HG03457 (cell line): ENCODE results near the gene RAVER1.
"Not testable (repeated sequence)": the region's sequence is repeated elsewhere in the genome, so short reads cannot be mapped to it uniquely, and the experiment has no call there.

ENCODE experiments used
- ATAC-seq: cut with Tn5 transposase; IDR thresholded peaks from one replicate; pipeline ENCODE4 v1.9.1; 2021; ENCODE audit warnings: moderate number of reproducible peaks; ENCODE audit not compliant: unreplicated experiment

The RAVER1 gene

DNA sequence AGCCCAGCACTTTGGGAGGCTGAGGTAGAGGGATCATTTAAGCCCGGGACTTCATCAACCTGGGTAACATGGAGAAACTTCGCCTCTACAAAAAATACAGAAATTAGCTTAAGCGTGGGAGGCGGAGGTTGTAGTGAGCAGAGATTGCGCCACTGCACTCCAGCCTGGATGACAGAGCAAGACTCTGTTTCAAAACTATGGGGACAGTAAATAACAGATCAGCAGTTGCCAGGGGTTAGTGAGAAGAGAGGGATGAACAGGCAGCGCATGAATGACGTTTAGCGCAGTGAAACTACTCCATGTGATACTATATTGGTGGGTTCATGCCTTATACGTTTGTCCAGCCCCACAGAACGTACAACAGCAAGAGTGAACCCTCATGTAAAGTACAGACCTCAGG is 13.2 kb upstream of the RAVER1 start:
- ATAC-seq = no peak

DNA sequence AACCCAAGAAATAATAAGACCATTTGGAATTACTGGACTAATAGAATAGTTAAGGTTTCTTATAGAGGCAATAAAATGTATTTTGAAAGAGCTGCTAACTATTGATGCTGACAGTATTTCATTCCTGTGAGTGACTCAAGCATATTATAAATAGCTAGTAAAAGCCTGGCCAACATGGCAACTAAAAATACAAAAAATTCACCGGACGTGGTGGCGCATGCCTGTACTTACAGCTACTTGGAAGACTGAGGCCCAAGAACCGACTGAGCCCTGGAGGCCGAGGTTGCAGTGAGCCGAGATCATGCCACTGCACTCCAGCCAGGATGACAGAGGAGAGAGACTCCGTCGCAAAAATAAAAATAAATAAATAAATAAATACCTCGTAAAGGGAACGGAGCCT is 11.5 kb upstream of the RAVER1 start:
- no peak for ATAC-seq

DNA sequence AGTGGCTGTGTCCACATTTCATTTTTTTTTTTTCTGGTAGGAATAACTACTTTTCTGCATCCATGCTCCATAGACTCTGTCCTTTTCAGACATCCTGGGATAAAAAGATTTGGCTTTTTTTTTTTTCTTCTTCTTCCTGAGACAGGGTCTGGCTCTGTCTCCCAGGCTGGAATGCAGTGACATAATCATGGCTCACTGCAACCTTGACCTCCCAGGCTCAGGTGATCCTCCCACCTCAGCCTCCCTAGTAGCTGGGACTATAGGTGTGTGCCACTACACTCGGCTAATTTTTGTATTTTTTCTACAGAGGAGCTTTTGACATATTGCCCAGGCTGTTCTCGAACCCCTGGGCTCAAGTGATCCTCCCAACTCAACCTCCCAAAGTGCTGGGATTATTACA is 10.2 kb upstream of the RAVER1 start:
- no peak for ATAC-seq

DNA sequence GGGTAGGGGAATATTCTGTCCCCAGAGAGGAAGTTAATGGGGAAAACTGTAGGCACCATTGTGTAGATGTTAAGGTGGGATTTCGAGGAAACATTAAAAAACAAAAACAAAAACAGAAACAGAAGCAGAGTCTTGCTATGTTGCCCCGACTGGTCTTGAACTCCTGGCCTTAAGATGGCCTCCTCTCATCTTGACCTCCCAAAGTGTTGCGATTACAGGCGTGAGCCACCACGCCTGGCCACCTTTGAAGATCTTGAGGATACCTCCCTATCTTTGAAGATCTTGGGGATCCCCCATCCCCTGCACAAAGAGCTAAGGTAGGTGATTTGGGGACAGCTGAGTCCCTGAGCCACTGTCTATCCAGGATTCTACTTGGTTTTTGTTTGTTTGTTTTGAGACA is 6.6 kb upstream of the RAVER1 start:
- no peak for ATAC-seq

DNA sequence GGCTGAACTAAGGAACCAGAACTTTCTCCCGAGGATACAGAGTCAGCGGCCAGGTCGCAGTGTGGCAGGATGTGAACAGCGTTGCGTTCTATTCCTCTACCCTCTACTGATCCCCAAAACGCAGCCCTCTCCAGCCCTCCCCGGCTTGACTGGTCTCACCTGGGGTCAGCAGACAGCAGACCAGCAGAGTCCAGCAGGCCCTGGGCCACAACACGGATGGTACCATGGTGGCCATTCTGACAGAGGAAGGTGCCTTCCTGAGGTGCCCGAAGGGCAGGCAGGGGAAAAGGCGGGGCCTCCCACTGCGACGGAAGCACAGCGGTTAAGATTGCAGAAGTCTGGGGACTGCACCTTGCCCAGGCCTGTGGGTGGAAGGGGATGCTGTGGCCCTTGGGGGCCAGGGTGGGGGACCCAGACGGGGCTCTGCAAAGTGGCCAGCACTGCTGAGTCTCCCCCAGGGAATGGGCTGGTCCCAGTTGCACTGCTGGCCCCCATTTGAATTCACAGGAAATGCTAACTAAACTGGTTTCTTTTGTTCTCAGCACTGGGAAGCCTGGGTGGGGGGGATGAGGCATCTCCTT is 6.1 kb upstream of the RAVER1 start, which contains the start of gene ICAM3:
ICAM3 (minus strand) TSS at position 245 of the 581 bp plus-strand sequence; CDS start at position 235, 10 bp downstream.
- ATAC-seq = no peak

DNA sequence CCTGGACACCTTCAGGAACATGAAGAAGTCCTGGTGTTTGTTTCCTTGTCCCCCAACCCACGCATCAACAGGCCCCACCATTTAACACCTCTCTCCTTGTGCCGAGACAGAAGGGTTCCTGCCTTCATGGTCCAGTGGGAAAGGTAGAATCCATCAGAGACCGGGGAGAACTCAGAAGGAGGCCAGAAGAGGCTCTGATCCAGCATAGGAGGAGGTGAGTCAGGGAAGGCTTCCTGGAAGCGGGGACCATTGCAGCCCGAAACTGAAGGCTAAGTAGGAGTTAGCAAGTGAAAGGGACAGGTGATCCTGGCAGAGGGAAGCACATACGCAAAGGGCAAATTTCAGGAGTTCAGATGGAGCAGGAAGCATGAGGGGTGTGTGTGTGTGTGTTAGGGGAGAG is 5.6 kb upstream of the RAVER1 start:
- no peak for ATAC-seq

GRCh38 chr19:10336725-10337124 is 3.4 kb upstream of the RAVER1 start:
- not testable (repeated sequence) for ATAC-seq

GRCh38 chr19:10335352-10335985 is 2.1 kb upstream of the RAVER1 start:
- no peak for ATAC-seq

DNA sequence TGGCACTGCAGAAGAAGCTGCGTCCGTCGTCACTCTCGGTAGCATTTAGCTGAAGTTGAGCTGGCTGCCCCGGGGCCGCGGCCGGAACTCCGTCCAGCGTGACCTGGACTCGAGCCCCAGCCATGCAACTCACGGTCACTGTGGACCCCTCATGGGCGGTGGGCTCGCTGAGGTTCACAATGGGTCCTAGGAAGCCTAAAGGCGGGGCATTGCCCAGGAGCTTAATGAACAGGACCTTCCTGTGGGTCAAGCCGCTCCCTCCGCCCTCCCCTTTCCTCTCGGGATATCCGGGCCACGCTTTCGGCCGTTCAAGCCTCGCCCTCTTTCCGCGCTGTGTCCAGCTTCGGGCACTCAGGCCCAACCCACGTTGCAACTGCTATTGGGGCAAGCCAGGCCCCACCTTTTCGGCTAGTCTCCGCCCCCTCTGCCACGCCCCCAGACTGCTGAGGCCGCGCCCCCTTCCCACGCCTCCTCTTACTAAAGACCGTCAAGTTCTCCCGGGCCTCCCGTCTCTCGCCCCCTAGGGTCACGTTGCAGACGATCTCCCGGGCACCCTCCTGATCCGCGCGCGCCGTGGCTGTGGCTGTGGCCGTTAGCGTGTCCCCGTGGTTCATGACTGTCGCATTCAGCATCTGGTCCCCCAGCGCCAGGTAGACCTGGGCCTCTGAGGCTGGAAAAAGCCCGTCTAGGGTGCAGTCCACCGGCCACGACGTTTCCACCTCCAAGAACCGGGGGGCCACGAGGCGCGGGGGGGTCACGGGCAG is 1.4 kb upstream of the RAVER1 start:
- no peak for ATAC-seq

GRCh38 chr19:10333758-10334587 is 644 bp upstream of the RAVER1 start:
- no peak for ATAC-seq

- no peak for ATAC-seq
These were observed 968 bp downstream of the RAVER1 start for GRCh38 chr19:10332158-10332964.

DNA sequence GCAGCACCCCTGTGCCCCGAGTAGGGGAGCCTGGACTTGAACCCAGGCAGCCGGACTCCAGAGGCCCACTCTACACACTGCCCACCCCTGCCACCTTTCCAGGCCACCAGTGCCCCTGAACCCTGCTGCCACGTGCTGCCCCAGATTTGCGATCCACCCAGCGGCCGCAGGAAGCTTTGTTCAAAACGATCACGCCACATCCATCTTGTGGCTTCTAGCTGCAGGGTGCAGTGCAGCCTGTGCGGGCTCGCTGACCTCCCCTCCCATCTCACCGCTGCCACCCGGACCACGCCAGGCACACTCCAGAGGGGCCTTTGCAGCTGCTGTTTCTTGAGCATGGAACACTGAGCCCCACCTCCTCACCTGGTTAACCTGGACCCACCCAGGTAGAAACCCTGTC is 3.8 kb downstream of the RAVER1 start:
- ATAC-seq = no peak

DNA sequence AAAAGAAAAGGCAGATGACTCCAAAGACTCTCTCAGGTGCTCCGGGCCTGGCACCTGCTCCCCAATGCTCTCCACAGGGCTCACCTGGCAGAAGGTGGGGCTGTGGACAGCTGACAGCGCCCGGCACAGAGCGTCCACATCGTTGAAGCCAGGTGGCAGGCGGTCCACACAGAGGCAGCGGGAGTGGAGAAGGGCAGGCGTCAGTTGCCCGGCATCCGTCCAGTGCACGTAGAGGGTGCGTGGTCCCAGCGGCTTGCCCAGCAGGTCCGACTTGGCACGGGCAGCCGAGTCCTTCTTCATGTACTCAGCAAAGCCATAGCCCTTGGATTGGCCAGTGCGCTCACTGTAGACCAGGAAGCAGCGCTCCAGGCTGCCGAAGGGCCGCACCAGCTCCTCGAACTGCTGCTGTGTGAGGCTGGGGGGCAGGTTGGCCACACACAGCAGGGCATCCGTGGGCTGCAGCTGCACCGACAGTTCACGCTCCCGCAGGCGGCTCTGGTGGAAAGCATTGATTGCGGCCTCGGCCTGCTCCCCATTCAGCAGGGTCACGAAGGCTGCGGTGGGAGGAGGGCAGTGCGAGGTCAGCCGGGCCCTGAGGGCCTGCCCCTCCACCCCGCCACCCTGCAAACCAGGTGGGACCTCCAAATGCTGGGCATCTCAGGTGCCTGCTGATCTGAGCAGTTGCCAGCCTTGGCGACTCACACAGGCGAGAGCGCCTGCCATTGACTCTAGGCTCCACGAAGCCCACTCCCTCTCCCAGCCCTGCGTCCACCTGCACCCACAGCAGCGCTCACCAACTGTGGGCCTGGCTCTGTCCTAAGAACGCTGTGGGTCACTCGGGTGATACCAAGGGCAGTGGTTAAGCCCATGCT is 4.5 kb downstream of the RAVER1 start:
- ATAC-seq = no peak

DNA sequence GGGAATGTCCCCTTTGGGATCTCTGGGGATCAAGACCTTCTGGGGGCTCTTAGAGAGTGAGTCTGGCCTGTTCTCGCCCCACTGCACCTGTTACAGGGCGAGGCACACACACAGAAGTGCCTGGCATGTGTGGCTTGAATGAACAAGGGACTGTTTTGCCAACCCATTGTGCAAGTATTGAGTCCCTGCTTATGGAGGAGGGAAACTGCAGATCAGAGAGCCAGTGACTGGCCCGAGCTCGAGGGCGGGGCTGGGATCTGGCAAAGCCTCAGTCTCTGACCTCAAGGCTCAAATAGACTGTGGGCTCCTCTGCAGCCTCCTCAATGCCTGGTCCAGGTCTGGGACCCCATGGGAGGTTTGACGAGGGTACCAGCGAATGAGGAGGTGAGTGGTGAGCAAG is 5.5 kb downstream of the RAVER1 start:
- no peak for ATAC-seq

DNA sequence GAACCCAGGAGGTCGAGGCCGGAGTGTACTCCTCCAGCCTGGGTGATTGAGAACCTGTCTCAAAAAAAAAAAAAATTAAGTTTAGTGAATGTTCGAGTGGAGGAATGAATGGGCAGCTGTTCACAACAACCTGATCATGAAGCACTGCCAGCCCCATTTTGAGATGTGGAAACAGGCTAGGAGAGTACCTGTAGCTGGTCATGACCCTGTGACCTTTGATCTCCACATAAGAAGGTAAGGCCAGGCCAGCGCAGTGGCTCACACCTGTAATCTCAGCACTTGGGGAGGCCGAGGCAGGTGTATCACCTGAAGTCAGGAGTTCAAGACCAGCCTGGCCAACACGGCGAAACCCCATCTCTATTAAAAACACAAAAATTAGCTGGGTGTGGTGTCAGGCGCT is 7.6 kb downstream of the RAVER1 start:
- ATAC-seq = no peak

DNA sequence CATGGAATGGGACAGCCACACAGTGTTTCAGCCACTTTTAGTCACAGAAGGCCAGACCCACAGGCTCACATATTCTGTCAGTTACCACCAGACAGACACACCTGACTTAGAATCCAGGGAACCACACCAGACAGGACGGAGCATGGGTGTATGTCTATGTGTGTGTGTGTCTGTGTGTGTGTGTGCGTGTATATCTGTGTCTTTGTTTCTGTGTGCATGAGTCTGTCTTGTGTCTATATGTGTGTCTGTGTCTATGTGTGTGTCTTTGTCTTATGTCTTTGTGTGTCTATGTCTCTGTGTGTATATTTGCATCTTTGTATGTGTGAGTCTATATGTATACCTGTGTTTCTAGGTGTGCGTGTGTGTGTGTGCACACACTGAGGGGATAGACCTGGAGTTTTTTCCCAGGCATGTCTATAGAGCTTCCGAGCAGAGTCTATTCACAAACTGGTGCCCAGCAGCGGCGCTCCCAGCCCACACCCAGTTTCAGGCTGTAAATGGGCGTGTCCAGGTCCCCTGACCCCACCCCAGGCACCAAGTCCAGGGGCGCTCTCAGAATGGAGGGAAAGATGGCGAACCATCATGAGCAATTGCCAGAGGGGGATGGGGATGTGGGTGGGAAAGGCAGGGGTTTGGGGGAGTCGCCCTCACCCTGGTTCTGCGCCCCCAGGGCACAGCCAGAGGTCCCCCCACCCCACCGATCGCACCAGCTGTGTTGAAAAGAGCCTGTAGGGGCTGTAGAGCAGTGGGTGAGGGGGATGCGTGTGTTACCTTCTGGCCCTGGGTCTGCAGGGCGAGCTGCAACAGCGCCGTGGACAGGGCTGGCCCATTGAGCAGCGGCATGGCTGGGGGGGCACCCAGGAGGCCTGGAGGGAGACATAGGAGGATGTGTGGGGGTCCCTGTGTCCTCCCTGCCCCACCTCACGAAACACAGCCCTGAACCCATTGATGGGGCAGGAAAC is 11.2 kb downstream of the RAVER1 start:
- ATAC-seq = no peak

GRCh38 chr19:10321417-10321797 is 11.9 kb downstream of the RAVER1 start:
- ATAC-seq = no peak

- no peak for ATAC-seq
These were observed 12.5 kb downstream of the RAVER1 start for GRCh38 chr19:10320602-10321416.
